Stimulated activated CD4-positive, alpha-beta T cell treated with anti-CD3 and anti-CD28 coated beads, TNF-alpha, amount 100 ng/mL, for 4 hours (primary cell): Measurements from ENCODE around the gene S100A1.
A peak's percentile ranks its signal among the peaks of the same experiment; 100 is the strongest.

ENCODE experiments used
- DNase-seq, 3 experiments: peaks; one replicate each; pipeline ENCODE4 v3.0.0-alpha.2; 2020; ENCODE audit warnings: low read depth in 3 of 3

The S100A1 gene

GRCh38 chr1:153610811-153611301, 17.4 kb upstream of the S100A1 start:
- DNase-seq, result no peak

- DNase-seq, result no peak
These were observed 16.9 kb upstream of the S100A1 start for GRCh38 chr1:153611356-153611755.

GRCh38 chr1:153612111-153612754, 16.0 kb upstream of the S100A1 start:
- DNase-seq, result no peak

GRCh38 chr1:153612755-153613331, 15.4 kb upstream of the S100A1 start, which contains the start of gene S100A16:
Gene S100A16 (minus strand): TSS chr1:153613137. CDS start chr1:153608151, 4,986 bp downstream.
- DNase-seq, result no peak

DNA sequence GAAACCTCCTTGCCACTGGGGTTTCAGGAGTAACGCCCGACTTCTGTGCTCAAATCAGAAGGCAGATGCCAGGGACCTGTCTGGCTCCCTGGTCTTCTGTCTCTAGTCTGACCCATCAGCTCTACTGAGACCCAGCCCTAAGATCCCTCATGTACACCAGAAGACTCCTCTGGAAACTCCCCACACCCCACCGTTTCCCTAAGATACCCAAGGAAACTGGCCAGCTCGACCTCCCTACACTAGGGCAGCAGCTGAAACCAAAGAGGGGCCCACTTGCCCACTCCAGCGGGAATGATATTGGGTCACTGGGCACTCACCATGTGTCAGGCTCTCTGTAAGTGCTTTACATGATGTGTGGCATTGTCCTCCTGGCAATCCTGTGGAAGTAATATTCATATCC, 14.8 kb upstream of the S100A1 start:
- no peak for DNase-seq

DNA sequence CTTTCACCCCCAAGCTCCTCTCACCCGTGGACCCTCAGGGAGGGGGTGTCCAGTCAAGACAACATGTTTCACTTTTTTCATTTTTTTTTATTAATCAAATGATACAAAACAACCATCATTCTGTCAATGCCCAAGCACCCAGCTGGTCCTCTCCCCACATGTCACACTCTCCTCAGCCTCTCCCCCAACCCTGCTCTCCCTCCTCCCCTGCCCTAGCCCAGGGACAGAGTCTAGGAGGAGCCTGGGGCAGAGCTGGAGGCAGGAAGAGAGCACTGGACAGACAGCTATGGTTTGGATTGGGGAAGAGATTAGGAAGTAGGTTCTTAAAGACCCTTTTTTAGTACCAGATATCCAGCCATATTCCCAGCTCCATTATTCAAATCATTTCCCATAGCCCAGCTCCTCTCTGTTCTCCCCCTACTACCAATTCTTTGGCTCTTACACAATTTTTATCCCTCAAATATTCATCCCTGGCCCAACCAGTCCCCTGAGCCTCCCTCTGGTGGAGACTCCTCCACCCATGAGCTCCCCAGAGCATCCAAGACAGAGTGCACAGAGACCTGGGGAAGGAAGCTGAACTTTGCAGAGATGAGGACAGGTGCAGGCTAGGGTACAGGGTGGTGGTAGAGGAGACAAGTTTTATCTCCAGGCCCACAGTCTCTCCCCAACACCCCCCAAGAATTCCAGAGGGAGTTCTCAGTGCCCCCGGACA, 13.9 kb upstream of the S100A1 start:
- no peak for DNase-seq

DNA sequence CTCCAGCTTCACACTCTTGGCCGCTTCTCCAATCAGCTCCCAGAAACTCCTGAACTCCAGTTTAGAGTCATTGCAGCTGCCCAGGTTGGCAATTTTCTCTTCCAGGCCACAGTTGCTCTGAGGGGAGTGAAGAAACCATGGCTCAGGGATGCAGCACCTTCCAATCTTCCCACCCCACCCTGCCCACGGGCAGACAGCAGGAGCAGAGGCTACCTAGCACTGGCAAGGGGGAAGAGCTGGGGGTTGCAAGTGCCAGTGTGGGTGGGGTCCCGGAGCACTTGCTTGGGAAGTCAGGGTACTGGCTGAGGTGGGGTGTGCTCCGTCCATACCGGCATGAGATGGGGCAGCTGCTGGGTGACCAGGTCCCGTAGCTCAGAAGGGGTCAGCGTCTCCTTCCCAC, 13.3 kb upstream of the S100A1 start:
- DNase-seq, result no peak

DNA sequence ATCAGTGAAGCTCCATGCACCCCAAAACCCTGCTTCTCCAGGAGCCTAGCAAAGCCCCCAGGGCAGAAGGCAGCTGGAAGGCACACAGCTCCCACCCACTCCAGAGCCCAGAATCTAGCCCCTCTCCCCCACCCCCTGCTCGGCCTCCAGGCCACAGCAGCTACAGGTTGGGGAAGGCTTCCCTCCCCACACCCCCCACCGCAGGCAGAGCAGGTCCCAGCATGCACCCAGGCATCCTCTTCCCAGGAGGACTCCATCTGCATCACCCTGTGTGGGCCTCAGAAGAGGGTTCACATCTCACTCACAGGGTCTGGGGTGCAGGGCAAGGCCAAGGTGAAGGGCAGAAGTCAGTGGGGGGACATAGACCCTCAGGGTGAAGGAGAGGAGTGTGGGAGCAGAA, 12.8 kb upstream of the S100A1 start:
- no peak for DNase-seq

- no peak for DNase-seq
These were observed 11.9 kb upstream of the S100A1 start, which contains the start of gene S100A14 for GRCh38 chr1:153616144-153616916. Gene S100A14 (minus strand): TSS chr1:153616325. CDS start chr1:153615858, 467 bp downstream.

DNA sequence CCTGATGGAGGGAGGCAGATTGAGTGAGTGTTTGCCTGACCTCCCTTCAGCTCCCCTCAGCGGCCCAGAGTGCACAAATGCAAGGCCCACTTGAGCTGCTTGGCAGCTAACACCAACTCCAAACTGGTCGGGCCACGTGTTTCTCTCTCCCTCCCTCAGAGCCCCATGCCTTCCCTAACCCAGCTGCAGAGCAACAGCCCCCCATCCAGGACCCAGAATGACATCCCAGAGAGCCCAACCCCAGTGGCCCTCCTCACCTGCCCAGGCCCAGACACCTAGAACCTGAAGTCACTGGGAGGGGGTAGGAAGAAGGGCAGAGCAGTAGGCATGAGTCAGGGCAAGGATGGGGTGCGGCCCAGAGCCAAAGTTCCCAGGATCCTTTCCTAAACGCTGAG, 11.3 kb upstream of the S100A1 start:
- no peak for DNase-seq

- peak in 1 of 3 experiments; percentile 48 for DNase-seq
These were observed 10.6 kb upstream of the S100A1 start for GRCh38 chr1:153617663-153618062.

DNA sequence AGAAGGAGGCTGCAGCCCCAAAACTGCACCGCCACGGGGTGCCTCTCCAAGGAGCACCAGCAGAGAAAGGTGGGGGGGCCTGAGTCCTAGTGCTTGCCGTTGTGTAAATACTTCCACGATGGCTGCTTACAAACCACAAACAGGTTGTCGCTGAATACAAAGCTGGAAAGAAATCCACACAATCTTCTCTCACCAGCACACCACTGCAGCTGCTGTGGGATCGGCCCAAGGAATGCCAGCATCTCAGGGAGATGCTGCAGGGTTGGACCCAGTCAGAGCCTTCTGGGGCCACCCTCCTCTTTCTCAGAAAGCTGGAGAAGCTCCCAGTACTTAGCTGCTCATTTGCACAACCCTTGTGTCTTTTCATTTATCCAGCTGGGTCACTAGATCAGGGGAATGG, 9.1 kb upstream of the S100A1 start:
- no peak for DNase-seq

- DNase-seq, result no peak
These were observed 5.1 kb upstream of the S100A1 start for GRCh38 chr1:153623101-153623500.

GRCh38 chr1:153624965-153625611, 3.1 kb upstream of the S100A1 start:
- DNase-seq, result no peak

GRCh38 chr1:153626477-153626903, 1.7 kb upstream of the S100A1 start:
- DNase-seq, result no peak

GRCh38 chr1:153626904-153627714, 1.1 kb upstream of the S100A1 start, which contains the start of gene S100A13:
Gene S100A13 (minus strand): TSS chr1:153627505. CDS start chr1:153626472, 1,033 bp downstream.
- DNase-seq, result no peak

DNA sequence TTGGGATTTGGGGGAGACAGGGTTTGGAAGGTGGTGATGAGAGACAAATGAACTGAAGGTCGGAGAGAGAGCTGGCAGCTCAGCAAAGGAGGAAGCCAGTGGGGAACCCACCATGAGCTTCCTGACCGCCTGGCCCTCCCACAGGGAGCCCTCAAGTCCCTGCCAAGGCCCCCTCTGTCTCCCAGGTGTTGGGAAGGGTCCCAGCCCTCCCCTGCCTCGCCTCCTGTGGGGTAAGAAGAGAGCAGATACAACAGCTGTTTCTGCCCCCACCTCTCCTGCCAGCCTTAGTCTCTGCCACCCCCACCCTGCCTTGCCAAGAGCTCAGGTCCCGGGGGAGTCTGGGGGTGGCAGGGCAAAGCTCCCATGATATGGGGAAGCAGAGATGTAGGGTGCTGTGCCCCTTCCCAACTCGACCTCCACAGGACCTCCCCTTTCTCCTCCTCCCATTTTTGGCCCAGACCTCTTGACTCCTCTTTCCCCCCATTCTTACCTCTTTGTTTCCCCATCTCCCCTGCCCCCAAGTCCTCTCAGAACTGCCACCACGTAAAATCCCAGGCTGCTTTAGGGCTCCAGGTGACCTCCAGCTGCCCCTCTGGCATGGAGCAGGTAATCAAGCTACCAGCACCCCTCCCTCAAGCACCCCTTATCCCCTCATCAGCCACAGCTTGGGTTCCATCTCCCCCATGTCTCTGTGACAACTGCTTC, 556 bp downstream of the S100A1 start:
- DNase-seq, result no peak

DNA sequence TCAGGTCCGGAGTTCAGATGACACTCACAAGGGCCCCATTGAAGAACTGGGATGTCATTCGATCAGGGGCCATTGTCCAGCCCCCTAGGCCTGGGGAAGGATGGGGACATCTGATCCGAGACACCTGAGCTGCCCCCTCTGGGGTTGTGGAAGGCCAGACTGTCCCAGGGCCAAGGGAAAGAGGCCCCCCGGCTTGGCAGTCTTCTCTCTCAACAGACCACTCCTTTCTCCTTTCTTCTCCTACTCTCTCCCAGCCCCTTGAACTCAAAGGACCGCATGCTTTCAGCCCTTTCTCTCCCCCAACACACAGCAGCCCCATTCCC, 1.1 kb downstream of the S100A1 start:
- DNase-seq, result no peak

DNA sequence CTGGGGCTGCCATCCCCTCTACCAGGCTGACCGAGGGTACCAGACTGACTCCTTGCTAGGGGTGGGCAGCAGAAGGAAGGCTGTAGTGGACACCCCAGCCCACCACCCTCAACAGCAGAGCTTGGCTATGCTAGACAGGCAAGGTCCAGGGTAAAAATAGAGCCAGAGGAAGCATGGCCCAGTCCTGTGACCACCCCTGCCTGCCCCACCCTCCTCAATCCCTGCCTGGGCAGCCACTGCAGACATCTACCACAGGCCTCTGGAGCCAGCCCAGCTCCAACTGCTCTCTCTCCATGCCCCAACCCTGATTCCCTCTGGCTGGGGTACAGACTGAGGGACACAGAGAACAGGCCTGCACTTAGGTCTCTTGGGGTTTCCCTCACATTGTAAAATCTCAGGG, 1.7 kb downstream of the S100A1 start:
- no peak for DNase-seq

DNA sequence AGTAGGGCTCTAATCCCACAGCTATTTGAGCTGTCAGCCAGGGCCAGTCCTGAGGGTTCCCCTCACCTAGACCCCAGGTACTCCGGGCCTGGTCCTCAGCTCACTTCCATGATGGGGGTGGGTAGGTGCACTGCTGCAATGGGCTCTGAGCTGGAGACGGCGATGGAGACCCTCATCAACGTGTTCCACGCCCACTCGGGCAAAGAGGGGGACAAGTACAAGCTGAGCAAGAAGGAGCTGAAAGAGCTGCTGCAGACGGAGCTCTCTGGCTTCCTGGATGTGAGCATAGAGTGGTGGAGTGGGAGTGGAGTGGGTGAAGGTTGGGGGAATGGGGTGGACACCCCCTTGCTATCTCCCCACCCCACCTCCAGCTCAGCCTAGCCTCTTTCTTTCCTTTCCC, 2.1 kb downstream of the S100A1 start:
- DNase-seq, result no peak
